ENCODE results near the gene AATF. TPM values are rescaled to one million over a fixed set of nuclear protein-coding genes. Genes with fewer than 3 reads are reported as not detected.
A peak's percentile ranks its signal among the peaks of the same experiment; 100 is the strongest.

Gene AATF
- total RNA-seq, 2 donors from 2014 or later = 29.8 to 46.2 TPM

DNA sequence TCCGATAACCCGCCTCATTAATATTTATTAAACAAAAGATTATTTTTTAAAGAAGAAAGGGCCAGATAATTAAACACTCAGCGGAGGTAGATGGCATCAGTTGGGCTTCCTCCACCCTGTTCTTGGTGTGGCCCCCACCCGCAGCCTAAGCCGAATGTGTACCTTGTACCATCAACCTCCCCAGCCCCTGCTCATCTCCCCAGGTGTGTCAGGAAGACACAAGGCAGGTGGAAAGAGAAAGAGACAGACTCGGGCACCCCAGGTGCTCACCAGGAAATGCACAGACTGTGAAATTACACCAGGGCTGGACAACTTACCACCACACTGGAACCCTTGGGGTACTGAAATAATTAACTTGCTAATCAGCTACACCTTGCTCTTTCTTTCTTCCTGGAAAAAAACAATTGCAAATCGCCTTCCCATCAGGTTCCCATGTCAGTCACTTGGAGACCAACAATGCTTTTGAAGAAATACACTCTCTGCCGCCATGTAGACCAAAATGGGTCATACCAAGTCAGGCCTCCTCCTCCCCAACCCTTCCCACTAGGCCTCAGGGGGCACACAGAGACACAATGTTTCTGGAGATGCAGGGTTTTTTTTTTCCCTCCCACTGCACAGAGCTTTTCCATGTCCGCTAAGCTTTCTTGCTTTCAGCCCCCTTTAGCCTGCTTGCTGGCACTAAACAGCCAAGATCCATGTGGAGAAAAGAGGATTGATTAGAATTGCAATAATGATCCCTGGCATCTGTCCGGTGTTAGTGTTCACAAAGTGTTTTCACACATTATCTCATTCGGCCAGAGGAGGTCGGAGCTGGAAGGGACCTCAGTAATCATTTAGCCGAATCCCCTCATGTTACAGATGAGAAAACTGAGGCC is 20.0 kb upstream of the AATF start:
- intact Hi-C loops (cut with DNase I) = no loop called here
- DNase-seq (ENCODE audit: low spot score) = peak; percentile 62

DNA sequence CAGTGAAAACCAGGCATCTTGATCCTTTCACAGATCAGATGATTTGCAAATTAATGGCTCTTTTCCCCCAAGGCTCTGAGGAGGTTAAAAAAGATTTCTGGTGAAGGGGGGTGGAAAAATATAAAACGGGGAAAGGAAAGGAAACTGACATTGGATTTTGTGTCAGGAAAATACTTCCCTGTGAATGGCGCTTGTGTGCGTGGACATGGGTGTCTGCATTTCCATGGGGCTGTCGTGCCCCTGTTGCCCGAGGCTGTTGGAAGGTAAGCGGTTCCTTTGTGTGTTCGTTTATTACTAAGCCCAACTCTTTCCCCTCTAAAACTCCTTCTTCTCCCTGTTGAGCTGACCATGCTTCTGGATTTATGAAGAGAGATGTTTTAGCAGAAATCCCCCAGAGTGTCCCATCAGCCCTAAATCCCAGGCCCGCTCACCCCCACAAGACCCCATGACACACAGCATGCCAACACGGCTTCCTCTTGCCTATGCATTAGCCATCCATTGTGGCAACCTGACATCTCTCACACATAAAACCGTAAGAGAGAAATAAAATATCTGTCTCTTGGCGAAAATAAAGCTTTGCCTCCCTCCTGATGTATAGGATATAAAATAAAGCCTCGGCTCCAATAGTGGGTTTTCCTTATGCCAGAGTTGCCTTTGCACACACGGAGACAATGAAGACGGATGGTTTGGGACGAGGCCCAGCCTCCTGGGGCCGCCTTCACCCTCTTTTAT is 18.7 kb upstream of the AATF start:
- DNase-seq (ENCODE audit: low spot score) = no peak

DNA sequence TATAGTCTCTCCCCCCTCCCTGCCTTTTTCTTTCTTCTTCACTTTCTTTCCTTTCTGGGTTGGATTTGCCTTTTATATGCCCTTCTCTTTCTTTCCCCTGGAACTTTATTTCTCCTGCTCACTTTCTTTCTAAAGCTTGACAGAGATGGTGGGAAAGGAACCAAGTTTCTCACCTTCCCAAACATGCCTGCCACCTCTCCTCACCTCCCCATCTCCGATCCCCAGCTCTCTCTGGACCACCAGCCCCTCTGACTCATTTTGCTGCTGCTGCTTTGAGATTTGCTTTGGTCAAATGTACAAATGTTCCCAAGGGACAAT is 18.2 kb upstream of the AATF start:
- intact Hi-C loops (cut with DNase I) = no loop called here
- DNase-seq (ENCODE audit: low spot score) = no peak

More for the DNA sequence above, 18.7 kb upstream of the AATF start:
- intact Hi-C loops (cut with DNase I) = no loop called here

DNA sequence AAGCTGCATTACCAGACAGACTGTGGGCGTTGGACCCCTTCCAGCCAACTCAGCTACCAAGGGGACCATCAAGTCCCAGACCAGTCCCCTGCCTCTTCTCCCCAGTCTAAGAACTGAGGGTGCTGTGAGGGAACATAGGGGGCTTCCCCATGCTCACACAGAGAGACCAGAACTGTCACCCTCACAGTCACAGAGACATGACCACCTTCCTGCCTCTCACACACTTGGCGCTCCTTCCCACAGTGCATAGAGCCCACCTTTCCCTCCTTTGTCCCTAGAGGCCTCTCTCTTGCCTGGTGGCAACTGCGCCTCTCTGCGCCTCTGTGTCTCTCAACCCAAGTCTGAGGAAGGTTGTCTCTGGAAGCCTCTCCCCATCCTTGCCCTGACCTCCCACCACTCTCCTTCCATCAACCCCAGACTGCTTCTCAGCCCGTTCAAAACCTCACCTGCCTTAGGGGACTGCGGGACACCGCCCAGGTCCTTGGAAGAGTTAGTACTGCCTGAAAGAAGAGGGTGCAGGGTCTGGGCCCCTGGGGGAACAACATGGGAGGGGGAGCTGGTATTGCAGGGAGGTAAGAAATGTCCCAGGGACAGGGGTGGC is 17.6 kb upstream of the AATF start:
- peak; percentile 24 for DNase-seq (ENCODE audit: low spot score)
- intact Hi-C loops (cut with DNase I) = no loop called here

DNA sequence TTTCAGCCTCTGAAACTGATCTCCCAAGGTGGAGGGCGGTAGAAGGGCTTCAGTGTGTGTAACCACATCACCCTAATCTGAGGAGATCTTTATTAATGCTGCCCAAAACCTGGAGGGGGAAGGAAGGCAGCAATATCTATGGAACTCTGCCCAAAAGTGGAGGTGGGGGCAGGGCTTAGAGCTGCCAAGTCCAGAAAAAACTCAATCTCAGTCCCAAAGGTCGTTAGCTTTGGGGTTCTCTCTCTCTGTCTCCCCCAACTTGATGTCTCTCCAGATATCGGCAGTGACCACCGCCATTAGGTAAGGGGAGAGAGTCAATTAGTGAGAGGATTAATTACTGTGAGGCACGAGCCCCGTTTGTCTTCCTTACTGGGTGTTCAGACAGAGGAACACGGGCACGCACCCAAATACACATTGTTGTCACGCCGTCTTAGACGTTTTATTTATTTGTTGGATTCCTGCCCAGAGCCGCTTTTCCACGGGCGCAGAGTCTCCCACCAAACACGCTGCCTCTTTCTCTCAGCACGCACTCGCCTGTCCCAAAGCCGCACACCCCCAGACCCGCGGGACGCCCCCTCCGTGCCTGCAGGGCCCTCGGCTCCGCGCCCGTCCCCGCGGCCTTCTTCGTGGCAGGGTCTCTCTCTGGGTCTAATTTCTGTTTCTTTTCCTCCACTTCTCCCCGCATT is 16.9 kb upstream of the AATF start:
- peak; percentile 37 for DNase-seq (ENCODE audit: low spot score)
- intact Hi-C loops (cut with DNase I) = no loop called here

DNA sequence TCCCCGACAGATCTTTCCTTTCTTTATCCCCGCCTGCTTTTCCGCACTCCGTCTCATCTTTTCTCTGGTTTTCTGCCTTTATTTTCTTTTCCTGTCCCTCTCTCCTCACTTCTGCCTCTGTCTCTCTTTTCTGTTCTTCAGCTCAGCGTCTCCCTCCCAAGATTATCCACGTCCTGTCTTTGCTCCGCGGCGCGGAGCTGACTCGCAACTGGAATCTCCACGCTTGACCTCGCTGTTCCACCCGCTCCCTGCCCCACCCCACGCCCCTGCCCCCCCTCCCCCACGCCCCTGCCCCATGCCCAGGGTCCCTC is 16.4 kb upstream of the AATF start:
- intact Hi-C loops (cut with DNase I) = no loop called here
- no peak for DNase-seq (ENCODE audit: low spot score)

DNA sequence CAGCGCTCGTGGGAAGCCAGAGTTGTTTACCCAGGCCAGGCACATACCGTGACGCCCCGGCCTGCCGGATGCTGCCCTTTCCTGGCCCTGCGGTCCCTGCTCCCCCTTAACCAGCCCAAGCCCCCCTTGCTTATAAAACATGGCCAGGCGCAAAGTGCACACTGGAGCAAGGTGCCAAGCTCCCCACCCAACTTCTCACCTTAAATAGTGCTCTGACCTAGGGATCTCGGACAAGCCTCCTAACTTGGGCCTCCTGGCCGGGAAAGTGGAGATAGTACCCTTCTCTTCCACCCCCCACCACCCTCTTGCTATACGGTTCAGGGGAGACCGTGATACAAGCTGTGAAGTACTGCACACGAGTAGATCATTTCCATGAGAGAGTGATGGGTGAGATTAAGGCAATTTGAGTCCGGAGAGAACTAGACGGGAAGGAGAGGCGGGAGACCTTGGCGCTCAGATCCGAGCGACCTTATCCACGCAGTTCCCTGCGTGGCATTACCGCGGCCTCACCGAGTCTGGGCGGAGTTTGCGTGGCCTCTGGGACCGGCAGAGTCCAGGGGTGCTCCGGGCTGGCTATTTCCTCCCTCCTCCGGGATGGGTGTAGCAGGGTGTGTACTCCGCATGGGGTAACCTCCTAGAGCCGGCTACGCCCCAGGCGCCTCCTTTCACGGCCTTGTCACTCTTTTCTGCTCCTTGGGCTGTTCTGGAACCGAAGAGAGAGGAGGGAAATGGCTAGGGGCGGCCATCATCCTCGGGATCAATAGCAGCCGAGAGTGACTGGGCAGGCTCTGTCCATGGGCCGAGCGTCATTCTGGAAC is 15.9 kb upstream of the AATF start:
- intact Hi-C loops (cut with DNase I) = no loop called here
- DNase-seq (ENCODE audit: low spot score) = peak; percentile 54

DNA sequence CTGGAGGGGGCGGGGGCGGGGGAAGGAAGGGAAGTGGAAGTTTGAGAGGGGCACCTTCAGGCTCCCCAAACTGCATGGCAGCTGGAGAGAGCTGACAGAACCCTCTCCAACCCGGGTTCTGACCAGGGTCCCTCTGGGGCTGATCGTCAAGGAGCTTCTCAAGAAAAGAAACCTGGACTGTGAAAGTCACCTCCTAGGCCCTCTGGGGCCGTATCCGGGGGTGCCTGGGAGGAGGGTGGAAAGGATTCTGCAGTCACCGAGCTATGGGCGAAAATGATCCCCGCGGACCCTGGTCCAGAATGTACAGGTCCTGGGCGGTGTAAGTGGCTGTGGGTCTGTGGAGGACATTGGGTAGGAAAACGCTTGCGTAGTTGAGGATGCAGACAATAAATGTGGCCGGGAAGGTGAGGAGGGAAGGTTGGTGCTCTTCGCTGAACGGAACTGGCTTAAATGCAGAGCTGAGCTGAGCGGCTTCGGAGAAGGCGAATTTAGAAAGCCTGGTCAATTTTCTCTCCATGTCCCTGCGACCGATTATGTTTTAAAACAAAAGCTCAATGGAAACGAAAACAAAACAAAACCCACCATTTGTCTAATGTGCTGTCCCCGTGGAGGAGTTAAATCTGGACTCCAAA is 15.1 kb upstream of the AATF start:
- DNase-seq (ENCODE audit: low spot score) = peak; percentile 22
- intact Hi-C loops (cut with DNase I) = no loop called here

DNA sequence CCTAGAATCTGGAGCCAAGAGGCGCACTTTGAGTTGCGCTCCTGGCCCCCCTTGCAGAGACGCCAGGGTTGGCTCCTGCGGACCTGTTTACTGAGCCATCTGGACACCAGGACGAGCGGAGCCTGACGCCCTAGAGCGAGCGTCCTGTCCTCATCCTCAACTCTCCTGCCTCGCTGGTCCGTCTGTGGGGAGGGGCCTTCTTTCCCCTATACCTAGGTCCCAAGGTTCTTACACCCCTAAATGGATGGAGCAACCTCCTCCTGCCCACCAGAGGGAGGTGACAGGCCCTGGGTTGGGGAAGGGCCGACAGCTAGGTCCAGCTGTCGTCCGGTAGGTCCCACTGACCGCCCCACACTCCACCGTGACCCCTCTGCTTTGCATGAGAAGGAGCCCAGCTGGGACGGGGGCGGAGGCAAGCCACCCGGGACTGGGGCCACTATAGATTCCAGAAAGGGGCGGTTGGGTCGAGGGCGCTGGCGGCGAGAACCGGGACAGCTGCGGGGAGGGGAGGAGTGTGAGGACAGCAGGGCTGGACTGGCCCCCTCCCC is 14.5 kb upstream of the AATF start:
- no peak for DNase-seq (ENCODE audit: low spot score)
- intact Hi-C loops (cut with DNase I) = no loop called here

DNA sequence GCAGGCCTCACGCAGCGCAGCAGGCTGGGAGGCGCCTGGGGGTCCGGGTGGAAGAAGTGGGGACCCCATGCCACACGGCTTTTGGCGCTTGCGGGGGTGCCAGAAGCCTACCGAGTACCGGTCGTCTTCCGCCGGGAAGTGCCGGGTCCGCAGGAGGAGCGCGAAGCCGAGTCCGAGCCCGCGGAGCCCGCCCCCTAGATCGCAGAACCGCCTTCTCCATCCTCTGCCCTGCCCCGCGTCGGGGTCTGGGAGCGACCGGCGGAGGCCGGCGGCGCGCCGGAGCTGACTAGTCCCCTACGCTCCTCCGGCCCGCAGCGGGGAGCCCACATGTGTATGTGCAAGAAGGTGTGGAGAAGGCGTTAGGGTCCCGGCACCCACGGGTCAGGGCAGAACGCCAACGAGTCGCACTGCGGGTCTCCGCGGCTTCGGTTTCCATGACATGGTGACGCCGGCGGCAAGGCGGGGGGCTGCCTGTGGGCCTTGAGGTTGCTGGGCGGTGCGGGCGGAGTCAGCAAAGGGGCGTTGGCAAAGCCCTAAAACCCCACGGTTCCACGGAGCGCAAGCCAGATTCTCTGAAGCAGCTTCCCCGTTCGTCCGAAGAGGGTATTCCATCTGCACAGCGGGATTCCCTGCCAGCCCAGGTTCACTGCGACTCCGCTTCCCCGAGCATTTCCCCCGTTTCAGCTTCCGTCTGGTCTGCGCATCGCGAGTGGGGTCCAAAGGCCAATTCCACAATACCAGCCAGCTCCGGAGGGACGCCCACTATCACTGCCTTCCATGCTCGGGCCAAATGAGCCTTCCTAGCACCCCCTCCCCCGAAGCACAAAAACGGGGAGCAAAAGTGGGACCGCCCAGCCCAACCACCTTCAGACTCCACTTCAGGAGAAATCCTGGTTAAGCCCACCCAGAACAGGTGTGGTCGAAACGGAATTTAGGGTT is 13.8 kb upstream of the AATF start:
- DNase-seq (ENCODE audit: low spot score) = no peak
- intact Hi-C loops (cut with DNase I) = no loop called here

DNA sequence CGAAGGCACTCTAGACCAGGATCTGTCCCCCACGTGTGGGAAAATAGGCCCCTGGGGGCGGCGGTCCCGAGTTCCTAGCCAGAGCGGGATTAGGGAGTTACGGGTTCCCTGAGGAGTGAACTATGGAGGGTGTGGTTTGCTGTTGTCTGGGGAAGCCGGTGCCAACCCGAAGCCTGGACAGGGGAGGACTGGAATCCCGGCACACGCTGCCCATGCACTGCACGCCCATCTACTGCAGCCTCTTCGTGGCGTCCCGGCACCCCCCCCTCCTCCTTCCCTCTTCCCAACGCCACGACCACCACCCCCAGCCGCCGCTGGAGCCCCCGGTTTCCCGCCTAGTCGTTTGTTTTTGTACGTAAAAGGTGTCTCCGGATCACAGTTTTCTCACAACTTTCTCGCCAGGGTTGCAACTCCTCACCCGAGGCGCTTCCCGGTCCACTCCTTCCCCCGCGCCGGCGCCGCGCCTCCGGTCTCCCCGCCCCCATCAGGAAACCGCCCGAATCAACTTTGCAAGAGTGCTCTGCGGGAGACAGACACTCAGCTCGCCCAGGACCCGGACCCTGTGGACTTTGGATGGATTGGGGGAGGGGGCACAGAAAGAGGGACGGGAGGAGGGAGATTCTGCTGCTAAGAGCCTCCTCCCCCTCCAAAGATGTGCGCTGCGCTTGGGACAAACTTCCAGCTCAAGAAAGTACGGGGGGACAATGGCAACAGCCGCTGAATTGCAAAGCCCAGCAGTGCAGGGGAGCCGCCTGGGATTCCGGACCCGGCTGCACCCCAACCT is 12.9 kb upstream of the AATF start:
- DNase-seq (ENCODE audit: low spot score) = no peak
- intact Hi-C loops (cut with DNase I) = no loop called here

DNA sequence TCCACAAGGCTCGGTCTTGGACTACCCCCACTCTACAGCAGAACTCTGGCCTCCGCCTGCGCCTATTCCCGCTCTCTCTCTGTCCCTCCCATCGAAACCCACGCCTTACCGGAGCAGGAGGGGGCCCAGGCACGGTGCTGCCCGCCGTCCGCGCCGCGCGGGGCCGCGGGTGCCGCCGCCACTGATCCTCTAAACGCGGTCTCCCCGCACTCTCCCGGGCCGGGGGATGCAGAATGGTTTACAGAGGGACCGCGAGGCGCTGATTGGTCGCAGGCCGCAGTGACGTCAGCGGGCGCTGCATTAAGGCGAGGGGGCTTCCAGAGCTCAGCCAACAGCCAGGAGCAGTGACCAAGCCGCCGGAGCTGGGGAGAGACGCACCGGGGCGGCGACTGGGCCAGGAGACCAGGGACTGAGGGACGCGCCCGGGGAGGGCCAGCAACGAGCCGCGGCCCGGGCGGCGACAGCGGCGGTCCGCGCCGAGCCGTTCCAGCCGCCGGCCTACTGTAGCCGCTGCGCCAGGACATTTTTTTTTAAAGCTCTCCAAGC is 12.2 kb upstream of the AATF start:
- intact Hi-C loops (cut with DNase I) = no loop called here
- no peak for DNase-seq (ENCODE audit: low spot score)

DNA sequence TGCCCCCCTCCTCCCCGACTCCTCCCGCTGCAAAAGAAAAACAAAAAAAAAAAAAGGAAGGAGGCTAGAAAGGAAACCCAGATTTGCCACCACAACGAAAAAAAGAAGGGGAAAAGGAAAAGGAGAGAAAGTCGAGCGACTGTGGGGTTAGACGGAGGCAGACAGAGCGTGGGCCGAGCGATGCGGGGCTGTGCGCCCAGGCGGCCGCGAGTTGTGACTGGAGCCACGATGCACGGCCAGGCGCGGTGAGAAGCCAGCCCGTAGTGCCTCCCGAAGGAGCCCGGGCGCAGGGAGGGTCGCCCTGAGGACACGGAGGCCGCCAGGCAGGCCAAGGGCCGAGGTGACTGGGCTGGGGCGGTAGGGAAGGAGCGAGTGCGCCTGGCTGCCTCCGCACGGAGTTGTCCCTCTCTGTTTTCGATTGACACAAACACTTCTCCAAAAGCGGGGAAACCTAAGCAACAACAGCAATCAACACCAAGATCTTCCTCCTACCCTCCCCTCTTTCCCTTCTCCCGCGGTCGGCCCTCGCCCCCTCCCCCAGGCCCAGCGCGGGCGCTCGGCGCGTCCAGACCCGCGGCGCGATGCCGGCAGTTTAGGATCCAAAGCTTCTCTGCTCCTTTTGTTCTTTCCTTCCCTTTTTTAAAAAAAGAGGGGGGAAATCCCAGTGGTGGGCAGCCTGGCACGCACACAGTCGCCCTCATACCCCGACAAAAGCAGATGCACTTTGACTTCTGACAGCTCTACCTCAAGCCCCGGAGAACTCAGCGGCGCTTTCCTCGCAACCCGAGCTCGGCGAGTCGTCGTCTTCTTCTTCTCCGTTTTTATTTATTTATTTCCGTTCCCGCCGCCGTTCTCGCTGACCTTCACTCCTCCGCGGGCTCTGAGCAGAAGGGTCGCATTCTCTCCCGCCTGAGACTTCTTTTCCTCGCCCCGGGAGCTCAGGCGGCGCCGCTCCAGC is 11.5 kb upstream of the AATF start, which contains the start of gene LHX1:
Gene LHX1, plus strand, starts transcription at position 475 of the 958 bp plus-strand sequence. CDS start 723 bp downstream, outside the sequence.
- DNase-seq (ENCODE audit: low spot score) = no peak

DNA sequence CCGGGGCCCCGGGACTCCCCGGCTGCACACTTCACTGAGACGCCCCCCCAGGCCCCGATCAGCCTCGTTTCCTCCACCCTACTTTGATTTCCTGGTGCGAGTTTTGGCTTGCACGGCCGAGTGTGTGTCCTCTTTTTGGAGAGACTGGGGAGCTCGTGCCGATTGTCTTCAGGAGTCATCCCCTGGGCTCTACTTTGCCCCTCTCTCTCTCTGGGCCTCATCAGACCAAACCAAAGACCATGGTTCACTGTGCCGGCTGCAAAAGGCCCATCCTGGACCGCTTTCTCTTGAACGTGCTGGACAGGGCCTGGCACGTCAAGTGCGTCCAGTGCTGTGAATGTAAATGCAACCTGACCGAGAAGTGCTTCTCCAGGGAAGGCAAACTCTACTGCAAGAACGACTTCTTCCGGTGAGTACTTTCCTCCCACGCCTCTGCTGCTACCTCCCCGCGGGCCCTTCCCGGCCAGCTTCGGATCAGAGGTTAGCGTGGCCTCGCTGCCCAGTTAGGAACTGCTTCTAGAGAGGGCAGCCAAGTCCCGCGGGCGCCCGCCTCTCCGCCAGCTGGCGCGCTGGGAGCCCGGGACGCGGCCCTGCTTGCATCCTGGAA is 10.7 kb upstream of the AATF start:
- intact Hi-C loops (cut with DNase I) = loop anchor here in 1 of 2 donors (1.0 kb wide), 1 partner anchor 43 kb away; no protein-coding TSS in a partner anchor
- no peak for DNase-seq (ENCODE audit: low spot score)

More for the DNA sequence above, 11.5 kb upstream of the AATF start, which contains the start of gene LHX1:
- intact Hi-C loops (cut with DNase I) = no loop called here
